ENCODE data around the gene PXDN.

PXDN gene

DNA sequence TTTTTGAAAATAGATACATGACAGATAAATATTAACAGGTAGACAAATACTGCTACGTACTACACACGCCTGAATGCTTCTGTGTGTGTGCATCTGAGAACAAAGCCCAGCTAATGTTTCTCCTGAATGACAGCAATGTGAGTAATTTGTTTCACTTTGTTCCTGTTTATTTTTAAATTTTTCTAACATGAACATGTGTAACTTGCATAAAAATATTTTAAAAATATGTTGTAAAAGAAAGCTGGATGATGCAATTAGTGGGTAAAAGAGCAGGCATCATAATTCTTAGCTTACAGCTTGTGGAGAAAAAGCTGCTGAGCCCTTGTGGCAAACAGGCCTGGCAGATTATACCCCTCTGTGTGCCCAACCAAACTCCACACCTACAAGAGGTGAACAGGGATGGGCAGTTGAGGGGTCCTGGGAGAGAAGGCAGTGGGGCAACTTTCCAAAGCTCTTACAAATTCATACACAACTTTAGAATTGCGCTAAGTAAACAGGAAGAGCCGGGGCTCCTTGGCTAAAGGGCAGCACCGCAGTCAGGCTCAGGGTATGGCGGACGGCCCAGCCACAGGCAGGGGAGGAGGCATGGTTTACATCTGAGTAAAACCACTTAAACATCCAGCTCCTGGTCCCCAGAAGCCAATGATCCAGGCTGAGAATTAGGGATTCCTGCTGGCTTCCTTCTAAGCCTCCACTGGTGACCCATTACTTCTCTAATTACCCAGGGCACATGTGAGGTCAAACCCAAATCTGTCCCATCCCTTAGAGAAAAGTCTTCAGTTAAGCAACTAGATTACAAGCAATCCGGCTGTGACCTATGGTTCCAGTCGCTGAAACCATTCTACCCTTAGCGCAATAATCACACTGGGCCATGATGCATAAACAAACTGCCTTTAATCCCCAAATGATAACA, 14.0 kb downstream of the PXDN start:
- H3K27me3 ChIP-seq (ENCODE audit: insufficient read depth, low read depth, severe bottlenecking), result no peaks in the 10 kb centered on the region
- peak; percentile 79 for DNase-seq
- peaks cover 4% of the 10 kb centered on the region for H3K9me3 ChIP-seq (ENCODE audit: severe bottlenecking)
- H3K4me3 ChIP-seq (ENCODE audit: low read depth, low read length), result peak overlapping the region; percentile 8; the same call in 1 of the 2 replicates
- TF ChIP-seq, protein P1, sequence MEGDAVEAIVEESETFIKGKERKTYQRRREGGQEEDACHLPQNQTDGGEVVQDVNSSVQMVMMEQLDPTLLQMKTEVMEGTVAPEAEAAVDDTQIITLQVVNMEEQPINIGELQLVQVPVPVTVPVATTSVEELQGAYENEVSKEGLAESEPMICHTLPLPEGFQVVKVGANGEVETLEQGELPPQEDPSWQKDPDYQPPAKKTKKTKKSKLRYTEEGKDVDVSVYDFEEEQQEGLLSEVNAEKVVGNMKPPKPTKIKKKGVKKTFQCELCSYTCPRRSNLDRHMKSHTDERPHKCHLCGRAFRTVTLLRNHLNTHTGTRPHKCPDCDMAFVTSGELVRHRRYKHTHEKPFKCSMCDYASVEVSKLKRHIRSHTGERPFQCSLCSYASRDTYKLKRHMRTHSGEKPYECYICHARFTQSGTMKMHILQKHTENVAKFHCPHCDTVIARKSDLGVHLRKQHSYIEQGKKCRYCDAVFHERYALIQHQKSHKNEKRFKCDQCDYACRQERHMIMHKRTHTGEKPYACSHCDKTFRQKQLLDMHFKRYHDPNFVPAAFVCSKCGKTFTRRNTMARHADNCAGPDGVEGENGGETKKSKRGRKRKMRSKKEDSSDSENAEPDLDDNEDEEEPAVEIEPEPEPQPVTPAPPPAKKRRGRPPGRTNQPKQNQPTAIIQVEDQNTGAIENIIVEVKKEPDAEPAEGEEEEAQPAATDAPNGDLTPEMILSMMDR (IDR thresholded peaks at IDR 0.05; ENCODE audit: low read depth, low read length), result no peak
- no peak overlapping the region for H3K27ac ChIP-seq
- H3K36me3 ChIP-seq, result no peaks in the 10 kb centered on the region

DNA sequence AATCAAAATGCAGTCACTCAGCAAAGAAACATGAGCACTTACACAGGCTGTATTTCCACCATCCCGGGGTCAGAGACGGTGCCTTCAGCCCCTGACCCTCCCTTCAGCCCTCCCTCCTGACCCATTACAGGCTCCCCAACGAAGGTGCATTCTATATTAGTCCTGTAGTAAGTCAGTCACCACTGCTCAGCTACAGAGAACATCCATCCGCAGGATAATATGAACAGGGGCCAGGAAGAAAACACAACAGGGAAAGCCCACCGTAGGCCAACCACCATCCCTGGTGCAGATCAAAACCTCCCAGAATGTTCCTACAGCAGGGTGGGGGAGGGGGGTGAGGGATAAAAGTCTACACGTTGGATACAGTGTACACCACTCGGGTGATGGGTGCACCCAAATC, 15.1 kb downstream of the PXDN start:
- TF ChIP-seq, protein P1 (IDR thresholded peaks at IDR 0.05; ENCODE audit: low read depth, low read length), result no peak
- Histone ChIP-seq H3K9me3 (ENCODE audit: severe bottlenecking) (no peaks in the 10 kb centered on the region), H3K27ac (no peak overlapping the region), H3K4me3 (ENCODE audit: low read depth, low read length) (no peak overlapping the region), H3K27me3 (ENCODE audit: insufficient read depth, low read depth, severe bottlenecking) (no peaks in the 10 kb centered on the region), H3K36me3 (no peaks in the 10 kb centered on the region)
- DNase-seq, result no peak

GRCh38 chr2:1728821-1729220, 15.5 kb downstream of the PXDN start:
- H3K27ac ChIP-seq, result no peak overlapping the region
- TF ChIP-seq, protein P1 (IDR thresholded peaks at IDR 0.05; ENCODE audit: low read depth, low read length), result no peak
- H3K27me3 ChIP-seq (ENCODE audit: insufficient read depth, low read depth, severe bottlenecking), result no peaks in the 10 kb centered on the region
- H3K4me3 ChIP-seq (ENCODE audit: low read depth, low read length), result no peak overlapping the region
- no peaks in the 10 kb centered on the region for H3K9me3 ChIP-seq (ENCODE audit: severe bottlenecking)
- peak; percentile 47 for DNase-seq
- H3K36me3 ChIP-seq, result no peaks in the 10 kb centered on the region

DNA sequence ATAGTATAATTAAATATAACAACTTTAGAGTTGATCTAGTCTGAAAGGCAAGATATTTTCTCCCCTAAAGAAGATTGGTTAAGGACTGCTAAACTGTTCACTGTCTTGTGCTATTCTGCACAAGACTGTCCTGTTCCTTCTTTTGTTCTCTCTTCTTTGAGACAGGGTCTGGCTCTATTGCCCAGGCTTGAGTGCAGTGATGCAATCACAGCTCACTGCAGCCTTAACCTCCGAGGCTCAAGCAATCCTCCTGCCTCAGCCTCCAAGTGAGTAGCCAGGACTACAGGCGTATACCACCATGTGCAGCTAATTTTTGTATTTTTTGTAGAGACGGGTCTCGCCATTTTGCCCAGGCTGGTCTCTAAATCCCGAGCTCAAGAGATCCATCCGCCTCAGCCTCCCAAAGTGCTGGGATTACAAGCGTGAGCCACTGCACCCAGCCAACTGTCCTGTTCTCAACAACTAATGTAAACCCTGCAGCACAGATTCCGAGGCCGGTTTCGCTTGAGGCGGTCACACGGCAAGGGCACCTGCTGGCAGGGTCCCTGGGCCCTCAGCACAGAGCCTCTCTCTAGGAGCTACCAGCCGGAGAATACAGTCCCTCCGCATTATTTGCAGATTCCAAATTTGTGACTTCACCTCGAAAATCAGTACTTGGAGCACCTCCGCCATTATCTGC, 16.4 kb downstream of the PXDN start:
- DNase-seq, result peak; percentile 8
- Histone ChIP-seq H3K36me3 (no peaks in the 10 kb centered on the region), H3K4me3 (ENCODE audit: low read depth, low read length) (no peak overlapping the region), H3K9me3 (ENCODE audit: severe bottlenecking) (no peaks in the 10 kb centered on the region), H3K27ac (no peak overlapping the region), H3K27me3 (ENCODE audit: insufficient read depth, low read depth, severe bottlenecking) (no peaks in the 10 kb centered on the region)
- TF ChIP-seq, protein P1 (IDR thresholded peaks at IDR 0.05; ENCODE audit: low read depth, low read length), result no peak

- Histone ChIP-seq H3K4me3 (ENCODE audit: low read depth, low read length) (no peak overlapping the region), H3K27me3 (ENCODE audit: insufficient read depth, low read depth, severe bottlenecking) (no peaks in the 10 kb centered on the region), H3K27ac (no peak overlapping the region), H3K36me3 (no peaks in the 10 kb centered on the region), H3K9me3 (ENCODE audit: severe bottlenecking) (no peaks in the 10 kb centered on the region)
- TF ChIP-seq, protein P1 (IDR thresholded peaks at IDR 0.05; ENCODE audit: low read depth, low read length), result no peak
- DNase-seq, result peak; percentile 8
Observed at GRCh38 chr2:1727101-1727771, 17.1 kb downstream of the PXDN start.

Measured in WERI-Rb-1 (cell line).